HG02610 (cell line): ENCODE measurements around the gene PCSK4.
"Not testable (repeated sequence)": the region's sequence is repeated elsewhere in the genome, so short reads cannot be mapped to it uniquely, and the experiment has no call there.

ENCODE experiments used
- ATAC-seq: cut with Tn5 transposase; IDR thresholded peaks from one replicate; pipeline ENCODE4 v1.9.1; 2021; ENCODE audit warnings: mild to moderate bottlenecking, moderate library complexity; ENCODE audit not compliant: unreplicated experiment

The PCSK4 gene

GRCh38 chr19:1522838-1523237 lies 32.7 kb upstream of the PCSK4 start:
- ATAC-seq, result no peak

GRCh38 chr19:1522061-1522460 lies 31.9 kb upstream of the PCSK4 start:
- no peak for ATAC-seq

DNA sequence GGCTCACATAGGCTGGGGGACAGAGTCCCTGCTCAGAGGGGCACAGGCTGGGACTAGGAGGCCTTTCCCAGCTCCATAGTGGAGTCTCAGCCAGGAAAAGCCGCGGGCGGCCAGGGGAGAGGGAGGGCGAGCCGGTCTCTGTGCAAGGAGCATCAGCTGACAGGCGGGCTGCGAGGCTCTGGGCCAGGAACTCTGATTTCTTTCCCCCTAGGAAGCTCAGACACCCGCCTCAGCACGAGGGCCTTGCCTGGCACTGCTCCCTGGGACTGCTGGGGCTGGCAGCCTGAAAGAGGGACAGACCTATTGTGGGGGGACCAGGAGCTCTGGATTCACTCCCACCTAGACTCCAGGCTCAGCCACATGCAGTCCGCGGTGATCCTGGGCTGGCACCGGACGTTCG lies 31.5 kb upstream of the PCSK4 start:
- ATAC-seq, result no peak

GRCh38 chr19:1520203-1520780 lies 30.1 kb upstream of the PCSK4 start:
- ATAC-seq, result no peak

- not testable (repeated sequence) for ATAC-seq
Measured at GRCh38 chr19:1519802-1520201, 29.7 kb upstream of the PCSK4 start.

DNA sequence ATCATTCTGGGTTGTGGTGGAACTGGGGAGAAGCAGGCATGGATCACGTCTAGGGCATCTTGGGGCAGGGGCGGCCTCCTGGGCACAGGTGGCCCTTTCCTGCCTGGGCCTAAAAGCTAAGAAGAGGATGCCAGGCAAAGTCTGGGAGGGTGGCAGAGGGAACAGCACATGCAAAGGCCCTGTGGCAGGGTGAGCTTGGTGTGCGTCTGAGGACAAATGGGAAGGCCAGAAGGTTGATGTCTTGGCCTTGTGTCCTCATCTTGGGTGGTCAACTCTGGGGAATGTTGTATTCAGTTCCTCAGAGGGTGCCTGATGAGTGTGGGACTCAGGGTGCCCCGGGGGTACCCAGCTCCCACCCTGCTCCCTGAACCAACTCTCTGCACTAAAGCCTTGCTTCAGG lies 28.3 kb upstream of the PCSK4 start:
- no peak for ATAC-seq

- ATAC-seq, result no peak
Measured at GRCh38 chr19:1516395-1516753, 26.2 kb upstream of the PCSK4 start.

GRCh38 chr19:1514986-1515721 lies 25.0 kb upstream of the PCSK4 start:
- ATAC-seq, result no peak

GRCh38 chr19:1514295-1514661 lies 24.1 kb upstream of the PCSK4 start:
- no peak for ATAC-seq

GRCh38 chr19:1513499-1514294 lies 23.5 kb upstream of the PCSK4 start:
- ATAC-seq, result no peak

DNA sequence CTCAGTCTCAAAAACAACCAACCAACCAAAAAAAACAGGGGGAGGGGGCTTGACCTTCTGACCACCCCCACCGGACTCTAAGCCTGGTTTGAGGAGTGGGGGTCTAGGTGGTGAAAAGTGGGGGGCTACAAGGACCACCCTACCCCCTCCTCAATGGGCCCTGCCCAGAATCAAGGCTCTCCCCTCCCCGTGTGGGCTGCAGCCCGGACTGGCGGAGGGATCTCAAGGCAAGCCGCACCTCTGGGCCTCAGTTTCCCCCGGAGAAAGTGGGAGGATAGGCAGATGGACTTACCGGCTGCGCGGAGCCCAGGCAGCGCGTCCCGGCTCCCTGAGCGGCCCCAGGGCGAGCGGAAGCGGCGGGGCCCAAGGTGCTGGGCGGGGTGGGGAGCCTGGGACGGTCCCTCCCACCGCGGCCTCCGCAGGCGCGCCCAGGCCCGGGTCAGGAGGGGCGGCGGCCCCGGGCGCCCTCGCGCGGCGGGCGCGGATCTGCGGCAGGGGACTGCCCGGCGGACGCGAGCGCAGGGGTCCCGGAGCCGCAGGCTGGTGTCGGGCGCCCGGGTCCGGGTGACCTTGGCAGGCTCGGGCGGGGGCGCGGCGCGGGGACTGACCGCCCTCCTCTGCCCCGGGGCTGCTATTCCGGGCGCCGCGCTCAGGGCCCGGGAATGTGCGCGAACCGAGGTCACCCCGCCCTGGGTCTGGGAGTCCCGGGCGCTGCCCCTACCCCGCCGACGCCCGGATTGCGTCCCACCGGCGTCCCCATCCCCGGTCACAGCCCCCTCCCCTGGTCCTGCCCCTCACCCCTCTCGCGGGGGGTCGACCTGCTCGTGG lies 22.7 kb upstream of the PCSK4 start, which contains the start of gene ADAMTSL5:
TSS of gene ADAMTSL5 (minus strand) at position 349 of the 828 bp plus-strand sequence. CDS start 2,076 bp downstream, outside the sequence.
- ATAC-seq, result no peak

DNA sequence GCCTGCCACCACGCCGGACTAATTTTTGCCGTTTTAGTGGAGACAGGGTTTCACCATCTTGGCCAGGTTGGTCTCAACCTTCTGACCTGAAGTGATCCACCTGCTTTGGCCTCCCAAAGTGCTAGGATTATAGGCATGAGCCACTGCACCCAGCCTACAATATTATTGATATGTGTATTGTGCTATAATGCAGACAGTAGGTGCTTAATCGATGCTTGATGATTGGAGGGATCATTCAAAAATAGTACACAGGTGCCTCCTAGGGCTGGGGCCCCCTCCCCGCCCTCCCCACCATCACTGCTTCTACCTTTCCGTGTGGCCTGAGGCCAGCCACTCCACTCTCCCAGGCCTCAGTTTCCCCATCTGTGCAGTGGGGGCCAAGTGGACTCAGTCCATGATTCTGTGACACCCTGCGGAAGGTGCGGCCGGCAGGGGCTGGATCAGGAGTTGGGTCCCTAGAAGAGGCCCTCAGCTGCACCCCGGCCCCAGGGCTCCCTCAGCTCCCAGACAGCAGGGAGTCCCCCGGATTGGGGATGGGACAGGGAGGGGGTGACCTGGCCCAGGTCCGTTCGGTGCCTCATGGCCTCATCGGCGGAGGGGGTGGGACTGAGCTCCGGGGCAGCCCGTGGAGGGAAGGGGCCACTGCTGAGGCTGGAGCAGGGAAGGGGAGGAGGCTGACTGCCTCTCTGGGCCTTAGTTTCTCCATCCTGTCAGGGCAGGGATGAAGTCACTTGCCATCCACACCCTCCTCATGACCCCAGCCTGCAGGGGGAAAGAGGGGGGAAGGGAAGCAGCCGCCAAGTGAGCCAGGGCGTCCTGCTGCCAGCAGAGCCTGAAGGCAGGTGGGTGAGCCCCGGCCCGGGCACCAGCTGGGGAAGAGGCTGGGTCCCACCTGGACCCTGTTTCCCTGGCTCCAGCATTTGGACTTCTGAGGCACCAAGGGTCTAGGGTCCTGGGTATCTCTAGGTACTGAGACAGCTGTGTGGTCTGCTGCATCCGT lies 21.5 kb upstream of the PCSK4 start:
- no peak for ATAC-seq

DNA sequence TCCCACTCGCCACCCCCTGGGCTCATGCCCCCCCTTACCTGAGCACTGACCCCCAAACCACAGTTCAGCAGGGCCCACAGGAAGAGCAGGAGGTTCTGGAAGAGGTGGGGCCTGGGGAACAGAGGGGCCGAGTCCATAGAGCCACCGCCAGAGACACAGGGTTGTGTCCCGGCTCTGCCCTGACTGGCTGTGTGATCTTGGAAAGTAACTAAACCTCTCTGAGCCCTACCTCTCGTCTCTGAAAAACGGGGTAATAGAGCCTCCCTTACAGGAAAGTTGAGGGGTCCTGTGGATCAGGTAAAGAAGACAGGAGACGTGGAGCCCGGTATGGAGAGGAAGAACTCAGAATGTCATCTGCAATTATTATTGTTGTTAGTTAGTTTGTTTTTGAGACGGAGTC lies 20.7 kb upstream of the PCSK4 start:
- ATAC-seq, result no peak

DNA sequence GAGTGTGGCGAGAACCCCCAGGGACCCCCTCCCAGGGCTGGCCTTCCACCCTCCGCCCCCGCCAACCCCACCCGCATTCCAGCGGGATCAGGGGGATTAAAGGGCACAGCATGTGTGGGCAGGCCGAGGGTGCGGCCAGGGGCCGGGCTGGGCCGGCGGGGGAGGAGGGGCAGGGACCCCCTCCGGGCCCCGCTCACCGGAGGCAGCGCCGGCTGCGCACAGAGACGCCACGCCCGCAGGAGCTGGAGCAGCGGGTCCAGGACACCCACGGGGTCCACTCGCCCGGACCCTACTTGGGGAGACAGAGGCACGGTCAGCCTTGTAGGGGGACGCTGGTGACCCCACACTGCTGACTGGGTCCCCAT lies 20.3 kb upstream of the PCSK4 start:
- ATAC-seq, result no peak

DNA sequence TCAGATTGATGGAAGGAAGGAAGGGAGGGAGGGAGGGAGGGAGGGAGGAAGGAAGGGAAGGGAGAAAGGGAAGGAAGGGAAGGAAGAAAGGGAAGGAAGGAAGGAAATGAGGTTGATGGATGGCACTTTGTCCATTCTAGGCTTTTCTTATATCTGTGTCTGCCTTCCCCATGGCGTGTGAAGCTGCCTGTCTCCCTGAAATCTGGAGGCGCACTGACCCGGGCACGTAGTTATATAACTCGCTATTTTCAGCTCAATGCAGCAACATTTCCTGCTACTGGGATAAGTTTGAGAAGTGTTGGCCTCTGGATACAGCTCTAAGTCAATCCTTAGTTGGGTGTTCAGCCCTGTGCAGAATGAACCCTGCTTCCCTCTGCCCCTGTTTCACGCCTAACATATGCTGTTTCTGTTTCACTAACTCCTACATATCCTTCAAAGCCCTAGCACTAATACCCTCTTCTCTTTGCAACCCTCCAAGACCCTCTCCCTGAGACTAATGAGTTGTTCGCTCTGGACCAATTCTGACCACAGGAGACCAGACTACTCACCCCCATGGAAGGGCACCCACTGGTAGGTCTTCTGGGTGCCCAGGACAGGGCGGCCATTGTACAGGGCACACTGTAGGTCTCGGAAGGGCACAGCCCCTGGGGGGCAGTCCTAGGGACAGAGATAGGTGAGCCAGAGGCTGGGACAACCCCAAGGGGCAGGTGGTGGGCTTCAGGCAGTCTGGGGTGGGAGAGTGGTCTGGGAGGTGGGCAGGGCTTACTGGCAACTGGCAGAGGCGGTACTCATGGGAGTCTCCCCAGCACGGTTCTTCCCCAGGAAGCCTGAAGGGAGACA lies 19.7 kb upstream of the PCSK4 start:
- no peak for ATAC-seq

GRCh38 chr19:1508507-1508856 lies 18.3 kb upstream of the PCSK4 start:
- no peak for ATAC-seq

- no peak for ATAC-seq
Measured at GRCh38 chr19:1507763-1508506, 17.8 kb upstream of the PCSK4 start.

- ATAC-seq, result no peak
Measured at GRCh38 chr19:1507192-1507660, 17.1 kb upstream of the PCSK4 start.
